Endothelial cell of umbilical vein (primary cell): Measurements from ENCODE around the gene ANKRD33. TPM values are rescaled to one million over a fixed set of nuclear protein-coding genes. Genes with fewer than 3 reads are reported as not detected.

Experiments used
- BruUV-seq: library from RNA; stranded (reverse); fragments of 400-500 nt; replicated peaks from 2 replicates; lab custom pipeline; 2021; lab: Mats Ljungman, UMichigan
- CTCF ChIA-PET: fragments of 300-600, 350-600 bp; sonication (Branson Sonifier 250); formaldehyde crosslinking; loops from one replicate; lab custom pipeline; 2021; ENCODE audit warnings: antibody characterized with exemption, inconsistent platforms; lab: Charles Lee
- POLR2A ChIA-PET: fragments of 300-600, 350-600 bp; sonication (Branson Sonifier 250); formaldehyde crosslinking; loops from one replicate; lab custom pipeline; 2021; ENCODE audit warnings: antibody characterized with exemption, inconsistent platforms; lab: Charles Lee
- DNase-seq: peaks from one replicate; pipeline ENCODE4 v3.0.0-alpha.2; 2011; ENCODE audit warnings: low read depth, low spot score
- FAIRE-seq: peaks from 2 replicates; lab custom pipeline; 2011; peaks lifted over from hg19 to GRCh38; lab: Jason Lieb, UNC
- H2AFZ ChIP-seq: 2 replicates; pipeline ENCODE4 v1.6.0; 2012; ENCODE audit warnings: low read depth, low read length, control low read depth, inconsistent platforms
- H3K27ac ChIP-seq: 2 replicates; pipeline ENCODE4 v1.5.1; 2011; ENCODE audit warnings: low read depth, mild to moderate bottlenecking, control low read depth, low read length, moderate library complexity; ENCODE audit not compliant: insufficient read depth
- H3K27me3 ChIP-seq, 2 experiments: 2 replicates each; pipeline versions ENCODE4 v1.6.0 to v1.6.1; 2011; ENCODE audit warnings: low read length in 2 of 2, mixed read lengths in 1 of 2; ENCODE audit not compliant: control insufficient read depth in 2 of 2, insufficient read depth in 2 of 2
- H3K36me3 ChIP-seq, 2 experiments: 2 replicates in 1 of 2; 3 replicates in 1 of 2; pipeline ENCODE4 v1.5.1; 2011; ENCODE audit warnings: low read length in 2 of 2, mild to moderate bottlenecking in 1 of 2, moderate library complexity in 1 of 2; ENCODE audit not compliant: control insufficient read depth in 2 of 2, insufficient read depth in 2 of 2; ENCODE audit errors: extremely low read depth in 1 of 2
- H3K4me1 ChIP-seq: 3 replicates; pipeline ENCODE4 v1.5.1; 2011; ENCODE audit warnings: mild to moderate bottlenecking, low read length; ENCODE audit not compliant: control insufficient read depth, insufficient read depth; ENCODE audit errors: extremely low read depth
- H3K4me2 ChIP-seq: 2 replicates; pipeline ENCODE4 v1.6.1; 2011; ENCODE audit warnings: low read length, control low read depth, mixed read lengths; ENCODE audit not compliant: insufficient read depth
- H3K4me3 ChIP-seq, 3 experiments: fragments of 200-600 bp in 1 of 3; sonication (generic), shearing (Covaris generic) in 1 of 3; replicated peaks in 1 of 3; 2 replicates each; pipeline ENCODE4 v1.5.1; 2011 to 2016; ENCODE audit warnings: control low read depth in 3 of 3, low read length in 3 of 3, mild to moderate bottlenecking in 2 of 3, inconsistent platforms in 1 of 3, low read depth in 1 of 3, moderate library complexity in 1 of 3; ENCODE audit not compliant: insufficient read depth in 1 of 3
- H3K79me2 ChIP-seq: 2 replicates; pipeline ENCODE4 v1.6.0; 2012; ENCODE audit warnings: low read length, inconsistent platforms; ENCODE audit not compliant: control insufficient read depth, insufficient read depth
- H3K9ac ChIP-seq: replicated peaks from 2 replicates; pipeline ENCODE3; 2011; ENCODE audit warnings: low read length, control low read depth; ENCODE audit not compliant: insufficient read depth; ENCODE audit errors: extremely low read depth
- H3K9me1 ChIP-seq: replicated peaks from 3 replicates; pipeline ENCODE4 v1.6.0; 2011; ENCODE audit warnings: mild to moderate bottlenecking, low read length; ENCODE audit not compliant: control insufficient read depth, insufficient read depth; ENCODE audit errors: extremely low read depth
- H3K9me3 ChIP-seq: replicated peaks from 2 replicates; pipeline ENCODE4 v1.5.1; 2012; ENCODE audit warnings: low read length, inconsistent platforms; ENCODE audit not compliant: control insufficient read depth, insufficient read depth
- H4K20me1 ChIP-seq: replicated peaks from 2 replicates; pipeline ENCODE3; 2011; ENCODE audit warnings: mild to moderate bottlenecking, low read length; ENCODE audit not compliant: control insufficient read depth, insufficient read depth; ENCODE audit errors: extremely low read depth
- CTCF ChIP-seq, 2 donors: IDR thresholded peaks; 1 replicate in 1 of 2; 2 replicates in 1 of 2; pipeline ENCODE4 v1.5.1; 2011; ENCODE audit warnings: low read length in 2 of 2, mild to moderate bottlenecking in 2 of 2, moderate library complexity in 2 of 2, control low read depth in 1 of 2, inconsistent platforms in 1 of 2, low read depth in 1 of 2; ENCODE audit not compliant: insufficient read depth in 1 of 2; ENCODE audit errors: extremely low read depth in 1 of 2
- EZH2 ChIP-seq: IDR thresholded peaks from 2 replicates; pipeline ENCODE4 v1.6.1; 2012; ENCODE audit warnings: borderline replicate concordance, low read depth, mild to moderate bottlenecking, moderate library complexity, low read length, inconsistent platforms; ENCODE audit not compliant: severe bottlenecking
- FOS ChIP-seq: IDR thresholded peaks from 2 replicates; pipeline ENCODE4 v1.6.1; 2011; ENCODE audit warnings: mild to moderate bottlenecking, low read length, moderate library complexity, borderline replicate concordance; ENCODE audit not compliant: insufficient read depth
- GATA2 ChIP-seq: IDR thresholded peaks from 2 replicates; pipeline ENCODE4 v1.7.0; 2011; ENCODE audit warnings: low read depth, mild to moderate bottlenecking, moderate library complexity, mixed read lengths, low read length; ENCODE audit not compliant: insufficient read length, insufficient read depth
- JUN ChIP-seq: IDR thresholded peaks from 2 replicates; pipeline ENCODE4 v1.6.1; 2011; ENCODE audit warnings: borderline replicate concordance, low read depth; ENCODE audit not compliant: insufficient read length, insufficient read depth
- MAX ChIP-seq: IDR thresholded peaks from 2 replicates; pipeline ENCODE4 v1.6.1; 2011; ENCODE audit not compliant: insufficient read depth, insufficient read length
- MYC ChIP-seq: IDR thresholded peaks from one replicate; pipeline ENCODE4 v1.6.1; 2011; ENCODE audit warnings: mild to moderate bottlenecking, low read depth, low read length
- POLR2A ChIP-seq: IDR thresholded peaks from 2 replicates; pipeline ENCODE4 v1.6.1; 2012; ENCODE audit warnings: low read depth, mild to moderate bottlenecking, control low read depth, low read length
- POLR2AphosphoS5 ChIP-seq: IDR thresholded peaks from 2 replicates; pipeline ENCODE4 v1.6.1; 2012; ENCODE audit warnings: low read depth, mild to moderate bottlenecking, control low read depth, low read length, moderate library complexity; ENCODE audit not compliant: insufficient read depth
- dilution Hi-C: fragments of 300-500 bp; cut with MboI; formaldehyde crosslinking; loops from one replicate; pipeline ENCODE4 v1.15.0; 2019; ENCODE audit warnings: low sequenced_read_pairs; ENCODE audit not compliant: extremely low pct_ligation_motif_present
- intact Hi-C: fragments of 100-400 bp; cut with micrococcal nuclease; formaldehyde crosslinking; loops from one replicate; pipeline ENCODE4 v1.10.0; 2022
- polyA plus RNA-seq, 4 experiments: library from polyadenylated mRNA; depleted of rRNA in 3 of 4; stranded (reverse) in 3 of 4; unstranded in 1 of 4; fragments of >200 nt; gene quantifications; 2 replicates each; pipeline versions ENCODE4 v1.2.1 to v1.2.3, GENCODE V29; 2011 to 2012; ENCODE audit warnings: missing spikeins in 1 of 4
- total RNA-seq: library from RNA; stranded (reverse); gene quantifications from 2 replicates; pipeline ENCODE4 v1.2.3, GENCODE V29; 2021

The ANKRD33 gene
- total and polyA plus RNA-seq, 2 donors (not counting 3 experiments of a cell fraction or from before 2014, with no cell fraction given), result 0.80 to 1.2 TPM

GRCh38 chr12:51910168-51910567, 22.3 kb downstream of the ANKRD33 start:
- BruUV-seq, result no TSS peak
- Histone ChIP-seq H4K20me1 (no peaks in the 10 kb centered on the region), H3K9me1 (no peaks in the 10 kb centered on the region), H3K4me2 (peak overlapping the region; percentile 96), H3K27ac (peak overlapping the region; percentile 99), H3K4me3 (peak overlapping the region; percentile 14 to 92 (median 85)), H3K36me3 (peaks cover 10 to 18% of the 10 kb centered on the region in 2 experiments), H3K4me1 (peaks cover 74% of the 10 kb centered on the region), H3K27me3 (no peaks in the 10 kb centered on the region), H3K9me3 (no peaks in the 10 kb centered on the region), H3K9ac (peak overlapping the region; percentile 95), H3K79me2 (peaks cover 78% of the 10 kb centered on the region), H2AFZ (no peak overlapping the region)
- POLR2A ChIA-PET, result interaction anchor here (0.6 kb wide), 1 partner anchor 98 kb away, joined by 4 read pairs; no protein-coding TSS in a partner anchor
- intact Hi-C loops, result loop anchor here (1.0 kb wide), 1 partner anchor 12 kb away; no protein-coding TSS in a partner anchor
- no peak for TF ChIP-seq CTCF (IDR thresholded peaks at IDR 0.05; ENCODE audit: extremely low read depth in 1 of 2, insufficient read depth in 1 of 2, low read depth in 1 of 2, low read length in 2 of 2)
- no peak for TF ChIP-seq POLR2A
- no peak for TF ChIP-seq JUN
- no peak for TF ChIP-seq FOS
- no peak for TF ChIP-seq MYC
- TF ChIP-seq MAX, result no peak
- no peak for TF ChIP-seq GATA2
- TF ChIP-seq POLR2AphosphoS5, result no peak
- TF ChIP-seq EZH2, result no peak
- CTCF ChIA-PET, result interaction anchor here (1.0 to 11.4 kb wide), 4 partner anchors 13 to 87 kb away, joined by 3 to 286 read pairs (median 81); no protein-coding TSS in a partner anchor
- dilution Hi-C loops, result no loop called here
- FAIRE-seq (no peak), DNase-seq (peak; percentile 34)
